Measurements from ENCODE around the gene CFAP20DC. TPM values are rescaled to one million over a fixed set of nuclear protein-coding genes. Genes with fewer than 3 reads are reported as not detected.

The CFAP20DC gene
- total and polyA plus RNA-seq, 2 of the 4 experiments (the other 2 are of a cell fraction) = 1.2 to 1.6 TPM

- DNase-seq = peak; percentile 79
- H4K91ac ChIP-seq (ENCODE audit: insufficient read depth, low read depth, low read length) = no peak overlapping the region
- intact Hi-C loops (cut with micrococcal nuclease) = no loop called here
- H2BK15ac ChIP-seq (ENCODE audit: low read depth, low read length) = no peak overlapping the region; the same call in 2 of the 3 replicates
- H3K9ac ChIP-seq (ENCODE audit: low read depth, low read length) = no peak overlapping the region
- no peak overlapping the region for H3K4me3 ChIP-seq (ENCODE audit: insufficient read depth, low read depth, low read length)
- H3K14ac ChIP-seq (replicated peaks; ENCODE audit: low read depth, low read length) = no peak overlapping the region
- no peak overlapping the region for H3K4ac ChIP-seq (ENCODE audit: low read depth, low read length)
- no peak overlapping the region for H3K4me2 ChIP-seq (ENCODE audit: low read depth, low read length)
- H3K9me1 ChIP-seq (ENCODE audit: insufficient read depth, low read length) = peaks cover 6% of the 10 kb centered on the region; the same call in 1 of the 2 replicates
- no peak for ATAC-seq (ENCODE audit: low read depth)
- H3K23ac ChIP-seq (ENCODE audit: low read depth, low read length) = no peak overlapping the region
- H2AK9ac ChIP-seq (replicated peaks; ENCODE audit: low read depth, low read length, poor library complexity) = no peak overlapping the region
- no peaks in the 10 kb centered on the region for H3K36me3 ChIP-seq (ENCODE audit: control insufficient read depth, insufficient read depth, low read length)
- in situ Hi-C loops (cut with MboI; ENCODE audit: low sequenced_read_pairs) = no loop called here
- no peak overlapping the region for H2AFZ ChIP-seq (replicated peaks; ENCODE audit: low read length, poor library complexity)
- H4K20me1 ChIP-seq (ENCODE audit: insufficient read depth, low read length) = no peaks in the 10 kb centered on the region
- no CpG with 5 or more reads among the region's 3 CpGs for whole genome bisulfite sequencing, 2 experiments (ENCODE audit: extremely low coverage in 2 of 2, insufficient read length in 1 of 2)
- H2BK20ac ChIP-seq (ENCODE audit: low read depth, low read length) = no peak overlapping the region
- H2BK5ac ChIP-seq (ENCODE audit: low read depth, low read length, poor library complexity, severe bottlenecking) = no peak overlapping the region
- H3K27me3 ChIP-seq (ENCODE audit: control insufficient read depth, insufficient read depth, low read length) = no peaks in the 10 kb centered on the region
- no peaks in the 10 kb centered on the region for H3K4me1 ChIP-seq (ENCODE audit: control insufficient read depth, insufficient read depth, low read length)
- no peaks in the 10 kb centered on the region for H3K9me3 ChIP-seq (ENCODE audit: control insufficient read depth, insufficient read depth, low read length)
- H3K18ac ChIP-seq (ENCODE audit: low read depth, low read length) = no peak overlapping the region
- H2AK5ac ChIP-seq (ENCODE audit: low read depth, low read length) = no peak overlapping the region
- no TSS peak for BruUV-seq (replicated peaks)
- dilution Hi-C loops (cut with HindIII; ENCODE audit: low sequenced_read_pairs, unreplicated experiment) = no loop called here
- H3K79me1 ChIP-seq (ENCODE audit: low read depth in 1 of 2, low read length in 2 of 2) = no peaks in the 10 kb centered on the region
- H2BK120ac ChIP-seq (ENCODE audit: low read depth, low read length) = no peak overlapping the region
- H3K27ac ChIP-seq (ENCODE audit: insufficient read depth, low read length) = no peak overlapping the region
- ChIA-PET POLR2A (ENCODE audit: unreplicated experiment) (no interaction called here), CTCF (no interaction called here)
- H4K8ac ChIP-seq (ENCODE audit: low read depth in 2 of 2, low read length in 2 of 2) = no peak overlapping the region
- H3K56ac ChIP-seq (ENCODE audit: extremely low read depth, insufficient read depth, low read length) = no peak overlapping the region
- no peak overlapping the region for H4K5ac ChIP-seq (ENCODE audit: low read depth, low read length)
- TF ChIP-seq RAD21 (IDR thresholded peaks at IDR 0.05; ENCODE audit: low read length) (no peak), FOS (IDR thresholded peaks at IDR 0.05; ENCODE audit: low read depth, low read length) (no peak), USF2 (IDR thresholded peaks at IDR 0.05; ENCODE audit: low read depth, low read length) (no peak), RCOR1 (IDR thresholded peaks at IDR 0.05; ENCODE audit: insufficient replicate concordance, low read length) (no peak), CTCF (conservative IDR thresholded peaks at IDR 0.05; ENCODE audit: low read depth, low read length) (no peak), BHLHE40 (IDR thresholded peaks at IDR 0.05; ENCODE audit: low read depth, low read length) (no peak), POLR2A (IDR thresholded peaks at IDR 0.05; ENCODE audit: low read depth, low read length) (no peak), ELK1 (IDR thresholded peaks at IDR 0.05; ENCODE audit: borderline replicate concordance, low read depth, low read length) (no peak), CHD1 (IDR thresholded peaks at IDR 0.05; ENCODE audit: low read depth, low read length) (no peak), MXI1 (IDR thresholded peaks at IDR 0.05; ENCODE audit: borderline replicate concordance, low read depth, low read length) (no peak), MAFK (IDR thresholded peaks at IDR 0.05; ENCODE audit: low read depth, low read length) (no peak), CEBPB (IDR thresholded peaks at IDR 0.05; ENCODE audit: low read depth, low read length) (no peak), MAZ (IDR thresholded peaks at IDR 0.05; ENCODE audit: borderline replicate concordance, low read depth, low read length) (no peak), SMC3 (IDR thresholded peaks at IDR 0.05; ENCODE audit: low read depth, low read length) (no peak), NFE2L2 (IDR thresholded peaks at IDR 0.05; ENCODE audit: low read depth, low read length) (no peak)
Observed at GRCh38 chr3:58973796-58974195, 76.0 kb downstream of the CFAP20DC start.
